Right lobe of liver (tissue), 4 donors: Measurements from ENCODE around the gene ARGLU1.
A peak's percentile ranks its signal among the peaks of the same experiment; 100 is the strongest.

Source experiments
- POLR2A ChIP-seq: fragments of 450-650 bp; IDR thresholded peaks from one replicate; pipeline ENCODE4 v1.6.1; 2017; ENCODE audit warnings: antibody characterized with exemption, mild to moderate bottlenecking
- TF ChIP-seq, protein P1 (sequence below), 4 donors: fragments of 200-600 bp in 3 of 4; fragments of 450-650 bp in 1 of 4; IDR thresholded peaks; one replicate each; pipeline versions ENCODE4 v1.5.1 to v1.8.0; 2016 to 2022; ENCODE audit warnings: antibody characterized with exemption in 4 of 4, mild to moderate bottlenecking in 2 of 4
- donor health status: DM: no; HTN: no; CAD: no.
- donor health status: DM: no; HTN: no; CAD: no.
- donor health status: DM: no; HTN: yes; CAD: no.

DNA sequence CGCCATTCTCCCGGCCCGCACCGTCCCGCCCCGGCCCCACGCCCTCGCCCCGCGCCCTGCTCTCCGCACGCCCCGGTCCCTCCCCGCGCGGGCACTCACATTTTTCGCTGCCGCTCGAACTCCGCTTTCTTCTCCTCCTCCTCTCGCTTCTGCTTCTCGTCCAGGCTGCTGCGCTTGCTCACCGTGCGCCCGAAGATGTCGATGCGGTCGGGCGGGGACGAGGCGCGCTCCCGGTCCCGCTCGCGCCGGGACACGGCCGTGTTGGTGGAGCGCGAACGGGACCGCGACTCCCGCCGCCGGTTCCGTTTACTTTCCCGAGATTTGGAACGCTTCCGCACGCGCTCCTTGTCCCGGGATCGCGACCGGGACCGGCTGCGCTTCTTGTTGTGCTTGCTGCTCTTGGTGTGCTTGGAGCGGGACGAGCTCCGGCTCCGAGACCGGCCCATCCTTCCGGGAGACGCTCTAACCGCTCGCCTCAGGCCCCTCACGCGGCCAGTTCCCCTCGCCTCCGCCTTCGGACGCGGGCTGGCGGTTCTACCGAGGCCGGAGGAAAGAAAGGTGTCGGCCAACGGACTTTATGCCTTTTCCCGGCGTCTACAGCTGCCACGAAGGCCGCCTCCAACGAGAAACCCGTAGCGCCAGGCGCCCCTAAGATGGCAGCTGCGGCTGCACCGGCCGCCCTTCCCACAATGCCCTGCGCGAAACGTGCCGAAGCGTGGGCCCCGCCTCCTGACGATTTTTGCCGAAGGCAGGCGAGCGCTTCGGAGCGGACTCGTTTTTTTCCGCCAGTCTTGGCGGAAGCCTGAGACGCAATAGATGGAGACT lies at the start of gene ARGLU1:
- TF ChIP-seq, protein P1, sequence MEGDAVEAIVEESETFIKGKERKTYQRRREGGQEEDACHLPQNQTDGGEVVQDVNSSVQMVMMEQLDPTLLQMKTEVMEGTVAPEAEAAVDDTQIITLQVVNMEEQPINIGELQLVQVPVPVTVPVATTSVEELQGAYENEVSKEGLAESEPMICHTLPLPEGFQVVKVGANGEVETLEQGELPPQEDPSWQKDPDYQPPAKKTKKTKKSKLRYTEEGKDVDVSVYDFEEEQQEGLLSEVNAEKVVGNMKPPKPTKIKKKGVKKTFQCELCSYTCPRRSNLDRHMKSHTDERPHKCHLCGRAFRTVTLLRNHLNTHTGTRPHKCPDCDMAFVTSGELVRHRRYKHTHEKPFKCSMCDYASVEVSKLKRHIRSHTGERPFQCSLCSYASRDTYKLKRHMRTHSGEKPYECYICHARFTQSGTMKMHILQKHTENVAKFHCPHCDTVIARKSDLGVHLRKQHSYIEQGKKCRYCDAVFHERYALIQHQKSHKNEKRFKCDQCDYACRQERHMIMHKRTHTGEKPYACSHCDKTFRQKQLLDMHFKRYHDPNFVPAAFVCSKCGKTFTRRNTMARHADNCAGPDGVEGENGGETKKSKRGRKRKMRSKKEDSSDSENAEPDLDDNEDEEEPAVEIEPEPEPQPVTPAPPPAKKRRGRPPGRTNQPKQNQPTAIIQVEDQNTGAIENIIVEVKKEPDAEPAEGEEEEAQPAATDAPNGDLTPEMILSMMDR (IDR thresholded peaks at IDR 0.05) = no peak
- peak; percentile 94 for TF ChIP-seq POLR2A
